Kidney (tissue), 14 donors: Measurements from ENCODE around the gene KIF27. TPM values are rescaled to one million over a fixed set of nuclear protein-coding genes. Genes with fewer than 3 reads are reported as not detected.
A peak's percentile ranks its signal among the peaks of the same experiment; 100 is the strongest.
"Not testable (repeated sequence)": the region's sequence is repeated elsewhere in the genome, so short reads cannot be mapped to it uniquely, and the experiment has no call there.

Experiments used
- DNase-seq, 5 donors: peaks; one replicate each; pipeline ENCODE4 v3.0.0-alpha.2; 2013 to 2020
- FAIRE-seq: peaks from 2 replicates; lab custom pipeline; 2012; peaks lifted over from hg19 to GRCh38; lab: Jason Lieb, UNC
- H3K27ac ChIP-seq, 2 donors: one replicate each; pipeline ENCODE4 v1.7.0; 2013; ENCODE audit warnings: low read depth in 2 of 2, low read length in 2 of 2, inconsistent platforms in 1 of 2
- H3K27me3 ChIP-seq: one replicate; pipeline ENCODE4 v1.7.1; 2013; ENCODE audit warnings: low read length, inconsistent platforms; ENCODE audit not compliant: control insufficient read depth, insufficient read depth
- H3K36me3 ChIP-seq, 3 donors: one replicate each; pipeline versions ENCODE4 v1.7.0 to v1.7.1; 2013; ENCODE audit warnings: low read length in 3 of 3, control low read depth in 1 of 3, inconsistent platforms in 1 of 3; ENCODE audit not compliant: insufficient read depth in 3 of 3, control insufficient read depth in 2 of 3
- H3K4me1 ChIP-seq, 3 donors: one replicate each; pipeline versions ENCODE4 v1.7.0 to v1.7.1; 2013; ENCODE audit warnings: low read length in 3 of 3, inconsistent platforms in 1 of 3, low read depth in 1 of 3; ENCODE audit not compliant: control insufficient read depth in 2 of 3, insufficient read depth in 2 of 3
- H3K4me3 ChIP-seq, 3 donors: one replicate each; pipeline versions ENCODE4 v1.7.0 to v1.8.1; 2013; ENCODE audit warnings: low read length in 3 of 3, control low read depth in 1 of 3, inconsistent platforms in 1 of 3
- H3K9ac ChIP-seq, 3 donors: one replicate each; pipeline versions ENCODE4 v1.7.0 to v1.7.1; 2013; ENCODE audit warnings: low read length in 3 of 3, control low read depth in 1 of 3, inconsistent platforms in 1 of 3
- H3K9me3 ChIP-seq, 3 donors: one replicate each; pipeline versions ENCODE4 v1.7.0 to v1.7.1; 2013; ENCODE audit warnings: low read length in 3 of 3, control low read depth in 1 of 3, inconsistent platforms in 1 of 3; ENCODE audit not compliant: control insufficient read depth in 2 of 3, insufficient read depth in 1 of 3
- CTCF ChIP-seq: IDR thresholded peaks from 3 replicates; pipeline ENCODE4 v1.5.1; 2012; ENCODE audit warnings: mild to moderate bottlenecking, moderate library complexity, borderline replicate concordance; ENCODE audit not compliant: insufficient read depth; ENCODE audit errors: extremely low read depth
- intact Hi-C: fragments of 100-400 bp; cut with DNase I; formaldehyde crosslinking; loops from one replicate; pipeline ENCODE4 v1.11.1; 2022
- polyA plus RNA-seq: library from polyadenylated mRNA; stranded (reverse); fragments of 350-450 nt; fragmentation: Illumina TruSeq; extraction: RNeasy Lipid Tissue Mini Kit (QIAGEN cat#74804); gene quantifications from one replicate; pipeline ENCODE4 v1.2.3, GENCODE V29; 2014; ENCODE audit warnings: low read depth, low replicate concordance; ENCODE audit not compliant: insufficient read depth
- total RNA-seq: library from RNA; stranded (reverse); fragmentation: NEBNext Ultra II Directional; extraction: Animal tissue kit (Norgen Biotek cat#: 25700); gene quantifications from one replicate; pipeline ENCODE4 v1.2.1, GENCODE V29; 2021
- donor health status: control.
- donor health status: control.
- donor health status: control.
- donor health status: control.
- donor health status: control.
- donor health status: DM: yes; HTN: yes; CAD: no.
- donor health status: Normal renal cell carcinoma (clear cell type).

KIF27 gene
- total and polyA plus RNA-seq, 2 donors from 2014 or later = 1.5 to 8.7 TPM

GRCh38 chr9:83957248-83957513 is 35.9 kb upstream of the KIF27 start:
- Histone ChIP-seq H3K4me3 (peak overlapping the region; percentile 69 to 85 (median 77)), H3K9ac (peak overlapping the region in 1 of 3 donors; percentile 79), H3K36me3 (peaks cover 0 to 4% (median 0%) of the 10 kb centered on the region in 3 donors), H3K27me3 (no peaks in the 10 kb centered on the region), H3K27ac (peak overlapping the region; percentile 62 to 72), H3K9me3 (no peaks in the 10 kb centered on the region), H3K4me1 (peaks cover 0 to 8% (median 8%) of the 10 kb centered on the region in 3 donors)
- intact Hi-C loops = no loop called here
- TF ChIP-seq CTCF = no peak
- FAIRE-seq (no peak), DNase-seq (no peak)

GRCh38 chr9:83956436-83957247 is 35.4 kb upstream of the KIF27 start:
- H3K4me3 ChIP-seq = peak overlapping the region; percentile 69 to 85 (median 77)
- H3K27me3 ChIP-seq = no peaks in the 10 kb centered on the region
- H3K4me1 ChIP-seq = peaks cover 0 to 8% (median 5%) of the 10 kb centered on the region in 3 donors
- H3K36me3 ChIP-seq = peaks cover 0 to 4% (median 0%) of the 10 kb centered on the region in 3 donors
- H3K9me3 ChIP-seq = no peaks in the 10 kb centered on the region
- FAIRE-seq (no peak), DNase-seq (peak; percentile 81 to 93 (median 87))
- intact Hi-C loops = no loop called here
- TF ChIP-seq CTCF = no peak
- peak overlapping the region; percentile 62 to 72 for H3K27ac ChIP-seq
- H3K9ac ChIP-seq = peak overlapping the region; percentile 54 to 79 (median 68)

- Histone ChIP-seq H3K27me3 (no peaks in the 10 kb centered on the region), H3K4me3 (peak overlapping the region; percentile 69 to 85 (median 77)), H3K9me3 (no peaks in the 10 kb centered on the region), H3K27ac (peak overlapping the region; percentile 62 to 72), H3K36me3 (peaks cover 0 to 4% (median 0%) of the 10 kb centered on the region in 3 donors), H3K9ac (peak overlapping the region; percentile 54 to 79 (median 68)), H3K4me1 (peaks cover 0 to 8% (median 5%) of the 10 kb centered on the region in 3 donors)
- TF ChIP-seq CTCF = no peak
- FAIRE-seq = no peak
- intact Hi-C loops = no loop called here
- peak in 3 of 5 donors; percentile 39 to 85 (median 53) for DNase-seq
Observed at GRCh38 chr9:83956086-83956435, 34.8 kb upstream of the KIF27 start.

- DNase-seq = peak in 1 of 5 donors; percentile 71
- H3K9ac ChIP-seq, H3K27me3 ChIP-seq, H3K4me3 ChIP-seq, H3K9me3 ChIP-seq, FAIRE-seq, H3K4me1 ChIP-seq, intact Hi-C loops, H3K27ac ChIP-seq: not testable (repeated sequence)
- peaks cover 0 to 10% (median 3%) of the 10 kb centered on the region in 3 donors for H3K36me3 ChIP-seq
Observed at GRCh38 chr9:83948096-83948495, 26.9 kb upstream of the KIF27 start.
